Measurements from ENCODE around the gene MYL9.

GRCh38 chr20:36538026-36538722 lies 3.1 kb upstream of the MYL9 start:
- TF ChIP-seq POLR2A (IDR thresholded peaks at IDR 0.05): no peak
- TF ChIP-seq CTCF (IDR thresholded peaks at IDR 0.05): no peak

Data from Peyer's patch (tissue), 4 donors.